ENCODE results near the gene TECRL. TPM values are rescaled to one million over a fixed set of nuclear protein-coding genes. Genes with fewer than 3 reads are reported as not detected.

Gene TECRL
- total RNA-seq, result not detected

- H3K9me3 Mint-ChIP-seq, result peaks cover 1% of the 10 kb centered on the region
- H3K27me3 Mint-ChIP-seq, result no peaks in the 10 kb centered on the region
- TF ChIP-seq, protein P1, sequence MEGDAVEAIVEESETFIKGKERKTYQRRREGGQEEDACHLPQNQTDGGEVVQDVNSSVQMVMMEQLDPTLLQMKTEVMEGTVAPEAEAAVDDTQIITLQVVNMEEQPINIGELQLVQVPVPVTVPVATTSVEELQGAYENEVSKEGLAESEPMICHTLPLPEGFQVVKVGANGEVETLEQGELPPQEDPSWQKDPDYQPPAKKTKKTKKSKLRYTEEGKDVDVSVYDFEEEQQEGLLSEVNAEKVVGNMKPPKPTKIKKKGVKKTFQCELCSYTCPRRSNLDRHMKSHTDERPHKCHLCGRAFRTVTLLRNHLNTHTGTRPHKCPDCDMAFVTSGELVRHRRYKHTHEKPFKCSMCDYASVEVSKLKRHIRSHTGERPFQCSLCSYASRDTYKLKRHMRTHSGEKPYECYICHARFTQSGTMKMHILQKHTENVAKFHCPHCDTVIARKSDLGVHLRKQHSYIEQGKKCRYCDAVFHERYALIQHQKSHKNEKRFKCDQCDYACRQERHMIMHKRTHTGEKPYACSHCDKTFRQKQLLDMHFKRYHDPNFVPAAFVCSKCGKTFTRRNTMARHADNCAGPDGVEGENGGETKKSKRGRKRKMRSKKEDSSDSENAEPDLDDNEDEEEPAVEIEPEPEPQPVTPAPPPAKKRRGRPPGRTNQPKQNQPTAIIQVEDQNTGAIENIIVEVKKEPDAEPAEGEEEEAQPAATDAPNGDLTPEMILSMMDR (IDR thresholded peaks at IDR 0.05), result no peak
- DNase-seq (no peak), ATAC-seq (no peak)
- H3K4me3 Mint-ChIP-seq, result no peak within 1 kb of the TSS
- CTCF ChIA-PET, result no interaction called here
- intact Hi-C loops (cut with micrococcal nuclease), result no loop called here
- no peak within 1 kb of the TSS for H3K27ac Mint-ChIP-seq
- POLR2A ChIA-PET, result no interaction called here
- no peaks in the 10 kb centered on the region for H3K36me3 Mint-ChIP-seq (ENCODE audit: low read depth)
- H3K4me1 Mint-ChIP-seq (ENCODE audit: low read depth), result no peaks in the 10 kb centered on the region
Observed at GRCh38 chr4:64409300-64409699, at the start of gene TECRL. Gene TECRL, minus strand, starts transcription at chr4:64409450. Its CDS starts 99 bp downstream, at chr4:64409351.

- no peak for DNase-seq
- intact Hi-C loops (cut with micrococcal nuclease), result no loop called here
- Mint-ChIP-seq H3K4me1 (ENCODE audit: low read depth) (no peaks in the 10 kb centered on the region), H3K4me3 (no peak overlapping the region), H3K9me3 (peaks cover 17% of the 10 kb centered on the region), H3K27me3 (no peaks in the 10 kb centered on the region), H3K27ac (no peak overlapping the region), H3K36me3 (ENCODE audit: low read depth) (no peaks in the 10 kb centered on the region)
- ChIA-PET CTCF (no interaction called here), POLR2A (no interaction called here)
- ATAC-seq, result no peak
- TF ChIP-seq, protein P1 (IDR thresholded peaks at IDR 0.05), result no peak
Observed at GRCh38 chr4:64432674-64433073, 23.4 kb upstream of the TECRL start.

GRCh38 chr4:64430933-64431332 lies 21.7 kb upstream of the TECRL start:
- peaks cover 17% of the 10 kb centered on the region for H3K9me3 Mint-ChIP-seq
- TF ChIP-seq, protein P1 (IDR thresholded peaks at IDR 0.05), result no peak
- CTCF ChIA-PET, result no interaction called here
- H3K4me1 Mint-ChIP-seq (ENCODE audit: low read depth), result no peaks in the 10 kb centered on the region
- no peak for ATAC-seq
- DNase-seq, result no peak
- H3K4me3 Mint-ChIP-seq, result no peak overlapping the region
- no peaks in the 10 kb centered on the region for H3K36me3 Mint-ChIP-seq (ENCODE audit: low read depth)
- intact Hi-C loops (cut with micrococcal nuclease), result no loop called here
- H3K27ac Mint-ChIP-seq, result no peak overlapping the region
- H3K27me3 Mint-ChIP-seq, result no peaks in the 10 kb centered on the region
- POLR2A ChIA-PET, result no interaction called here

- Mint-ChIP-seq H3K27ac (no peak overlapping the region), H3K9me3 (no peaks in the 10 kb centered on the region), H3K4me3 (no peak overlapping the region), H3K36me3 (ENCODE audit: low read depth) (no peaks in the 10 kb centered on the region), H3K4me1 (ENCODE audit: low read depth) (no peaks in the 10 kb centered on the region), H3K27me3 (no peaks in the 10 kb centered on the region)
- no peak for DNase-seq
- TF ChIP-seq, protein P1 (IDR thresholded peaks at IDR 0.05), result no peak
- intact Hi-C loops (cut with micrococcal nuclease), result no loop called here
- ChIA-PET POLR2A (no interaction called here), CTCF (no interaction called here)
- ATAC-seq, result no peak
Observed at GRCh38 chr4:64417974-64418373, 8.7 kb upstream of the TECRL start.

- Mint-ChIP-seq H3K36me3 (ENCODE audit: low read depth) (no peaks in the 10 kb centered on the region), H3K4me1 (ENCODE audit: low read depth) (no peaks in the 10 kb centered on the region), H3K27me3 (no peaks in the 10 kb centered on the region), H3K4me3 (no peak overlapping the region), H3K27ac (no peak overlapping the region), H3K9me3 (peaks cover 1% of the 10 kb centered on the region)
- no peak for DNase-seq
- ChIA-PET POLR2A (no interaction called here), CTCF (no interaction called here)
- TF ChIP-seq, protein P1 (IDR thresholded peaks at IDR 0.05), result no peak
- intact Hi-C loops (cut with micrococcal nuclease), result no loop called here
- no peak for ATAC-seq
Observed at GRCh38 chr4:64407000-64407399, 2.2 kb downstream of the TECRL start.

Data from activated CD8-positive, alpha-beta T cell treated with anti-CD3 and anti-CD28 coated beads for 36 hours (primary cell).